Naive B cell (primary cell): Measurements from ENCODE around the gene TSEN2. TPM values are rescaled to one million over a fixed set of nuclear protein-coding genes. Genes with fewer than 3 reads are reported as not detected.
"Not testable (repeated sequence)": the region's sequence is repeated elsewhere in the genome, so short reads cannot be mapped to it uniquely, and the experiment has no call there.

Experiments
- ATAC-seq, 2 donors: fragments of 150-1000 bp; cut with Tn5 transposase; 2 replicates each; pipeline ENCODE4 v1.10.0; 2021; ENCODE audit warnings: low read depth in 2 of 2, mild to moderate bottlenecking in 2 of 2, moderate library complexity in 2 of 2
- DNase-seq: peaks from one replicate; pipeline ENCODE4 v3.0.0; 2022
- H3K27ac Mint-ChIP-seq, 6 donors: one replicate each; pipeline ENCODE4 v1.8.0; 2020 to 2022; ENCODE audit warnings: mild to moderate bottlenecking in 6 of 6, mixed read lengths in 6 of 6, moderate library complexity in 5 of 6, inconsistent platforms in 2 of 6
- H3K27me3 Mint-ChIP-seq, 3 donors: one replicate each; pipeline ENCODE4 v1.8.0; 2021 to 2022; ENCODE audit warnings: mixed read lengths in 3 of 3, mild to moderate bottlenecking in 1 of 3
- H3K36me3 Mint-ChIP-seq, 2 donors: one replicate each; pipeline ENCODE4 v1.8.0; 2020 to 2022; ENCODE audit warnings: mixed read lengths in 2 of 2, inconsistent platforms in 1 of 2, mild to moderate bottlenecking in 1 of 2
- H3K4me1 Mint-ChIP-seq, 3 donors: one replicate each; pipeline ENCODE4 v1.8.0; 2020 to 2022; ENCODE audit warnings: mixed read lengths in 3 of 3, inconsistent platforms in 1 of 3, mild to moderate bottlenecking in 1 of 3, moderate library complexity in 1 of 3
- H3K4me3 Mint-ChIP-seq, 8 donors: one replicate each; pipeline ENCODE4 v1.8.0; 2020 to 2022; ENCODE audit warnings: mild to moderate bottlenecking in 8 of 8, mixed read lengths in 8 of 8, moderate library complexity in 8 of 8, inconsistent platforms in 2 of 8
- H3K9me3 Mint-ChIP-seq, 7 donors: one replicate each; pipeline ENCODE4 v1.8.0; 2020 to 2022; ENCODE audit warnings: mixed read lengths in 7 of 7, mild to moderate bottlenecking in 5 of 7, inconsistent platforms in 2 of 7, moderate library complexity in 1 of 7
- polyA plus RNA-seq, 6 donors: library from polyadenylated mRNA; unstranded; fragments of 300-500 nt; fragmentation: Illumina TruSeq; gene quantifications; one replicate each; pipeline ENCODE4 v1.2.3, GENCODE V29; 2021; ENCODE audit warnings: low read depth in 6 of 6

TSEN2 gene
- polyA plus RNA-seq, 6 donors from 2014 or later = 6.6 to 16.1 (median 11.4) TPM

GRCh38 chr3:12541625-12542024, 57.3 kb downstream of the TSEN2 start:
- no peaks in the 10 kb centered on the region for H3K9me3 Mint-ChIP-seq
- ATAC-seq = no peak
- H3K27me3 Mint-ChIP-seq = no peaks in the 10 kb centered on the region
- H3K36me3 Mint-ChIP-seq = no peaks in the 10 kb centered on the region
- DNase-seq = no peak
- no peak overlapping the region for H3K4me3 Mint-ChIP-seq
- no peaks in the 10 kb centered on the region for H3K4me1 Mint-ChIP-seq
- H3K27ac Mint-ChIP-seq = peak overlapping the region in 1 of 6 donors; percentile 28

GRCh38 chr3:12543497-12543896, 59.2 kb downstream of the TSEN2 start:
- not testable (repeated sequence) for H3K27ac Mint-ChIP-seq, H3K4me3 Mint-ChIP-seq, DNase-seq, H3K9me3 Mint-ChIP-seq, H3K27me3 Mint-ChIP-seq, H3K36me3 Mint-ChIP-seq, H3K4me1 Mint-ChIP-seq, ATAC-seq

DNA sequence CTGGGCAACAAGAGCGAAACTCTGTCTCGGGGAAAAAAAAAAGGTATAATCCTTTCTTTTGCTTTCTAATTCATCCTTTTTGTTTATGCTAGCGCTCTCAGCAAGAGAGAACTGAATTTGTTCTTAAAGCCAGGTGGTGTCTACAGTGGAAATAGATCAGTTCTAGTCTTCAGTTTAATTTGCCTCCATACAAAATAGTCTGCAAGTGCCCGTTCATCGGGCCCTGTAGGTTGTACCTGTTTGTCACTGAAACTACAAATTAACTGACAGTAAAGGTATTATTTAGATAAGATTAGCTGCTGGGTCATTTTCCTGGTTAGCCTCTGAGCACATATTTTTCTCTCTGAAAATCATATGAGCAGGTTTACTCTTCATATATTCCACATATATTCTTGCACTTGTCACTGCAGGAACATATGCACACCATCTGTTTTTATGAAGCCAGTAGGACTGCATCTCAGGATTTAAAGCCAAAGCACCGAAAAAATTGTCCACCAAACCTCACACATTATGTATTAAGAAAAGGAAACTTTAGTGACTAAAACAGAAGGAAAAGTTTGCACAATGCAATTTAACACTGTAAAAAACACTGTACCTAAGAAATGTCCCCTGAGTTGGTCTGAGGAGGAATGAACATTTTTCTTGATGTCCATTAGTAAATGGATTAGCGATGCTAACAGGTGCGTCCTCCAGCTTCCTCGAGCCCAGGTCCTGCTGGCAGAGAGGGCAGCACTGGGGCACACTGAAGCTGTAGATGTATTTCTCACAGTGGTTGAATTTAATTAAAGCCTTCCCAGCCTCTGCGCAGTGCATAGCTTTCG, 60.6 kb downstream of the TSEN2 start:
- DNase-seq (no peak), ATAC-seq (no peak)
- H3K4me3 Mint-ChIP-seq = no peak overlapping the region
- peaks cover 0 to 1% (median 0%) of the 10 kb centered on the region in 3 donors for H3K27me3 Mint-ChIP-seq
- H3K36me3 Mint-ChIP-seq = no peaks in the 10 kb centered on the region
- no peaks in the 10 kb centered on the region for H3K9me3 Mint-ChIP-seq
- no peak overlapping the region for H3K27ac Mint-ChIP-seq
- no peaks in the 10 kb centered on the region for H3K4me1 Mint-ChIP-seq

GRCh38 chr3:12545473-12545791, 61.2 kb downstream of the TSEN2 start, which contains the start of gene MKRN2OS:
TSS of gene MKRN2OS (minus strand) at chr3:12545499. CDS start at chr3:12545464, 35 bp downstream.
- DNase-seq (no peak), ATAC-seq (no peak)
- H3K4me3 Mint-ChIP-seq = no peak within 1 kb of the TSS
- H3K27me3 Mint-ChIP-seq = peaks cover 0 to 7% (median 3%) of the 10 kb centered on the region in 3 donors
- no peaks in the 10 kb centered on the region for H3K4me1 Mint-ChIP-seq
- no peaks in the 10 kb centered on the region for H3K36me3 Mint-ChIP-seq
- H3K9me3 Mint-ChIP-seq = no peaks in the 10 kb centered on the region
- H3K27ac Mint-ChIP-seq = peak within 1 kb of the TSS in 1 of 6 donors; percentile 49

GRCh38 chr3:12549971-12550760, 65.9 kb downstream of the TSEN2 start:
- no peak for DNase-seq
- H3K27ac Mint-ChIP-seq = no peak overlapping the region
- H3K27me3 Mint-ChIP-seq = peaks cover 19 to 25% (median 22%) of the 10 kb centered on the region in 3 donors
- peaks cover 0 to 2% (median 0%) of the 10 kb centered on the region in 7 donors for H3K9me3 Mint-ChIP-seq
- ATAC-seq = no peak
- no peaks in the 10 kb centered on the region for H3K36me3 Mint-ChIP-seq
- no peak overlapping the region for H3K4me3 Mint-ChIP-seq
- peaks cover 4 to 11% (median 7%) of the 10 kb centered on the region in 3 donors for H3K4me1 Mint-ChIP-seq

DNA sequence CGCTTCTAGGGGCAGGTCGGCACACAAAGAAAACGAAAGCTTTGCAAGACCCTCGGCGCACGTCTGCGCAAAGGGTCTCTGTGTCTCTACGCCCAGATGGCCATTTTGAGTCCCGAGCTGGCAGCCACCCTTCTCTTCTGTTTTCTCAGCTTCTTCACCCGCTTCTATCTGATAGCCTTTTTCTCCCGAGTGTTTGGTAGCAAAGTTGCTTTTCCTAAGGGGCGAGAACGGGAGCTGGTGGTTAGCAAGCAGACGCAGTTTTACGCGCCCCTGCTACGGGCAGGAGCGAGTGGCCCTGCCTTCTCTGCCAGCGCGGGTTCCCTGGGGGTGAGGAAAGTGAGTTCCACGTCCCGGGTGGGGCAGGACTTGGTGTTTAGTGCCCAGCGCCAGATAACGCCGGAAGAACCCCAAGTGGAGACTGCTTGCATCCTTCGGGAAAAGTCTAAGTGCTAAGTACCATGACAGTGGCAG, 69.7 kb downstream of the TSEN2 start:
- Mint-ChIP-seq H3K4me1 (peaks cover 32 to 34% (median 34%) of the 10 kb centered on the region in 3 donors), H3K36me3 (no peaks in the 10 kb centered on the region), H3K4me3 (peak overlapping the region; percentile 80 to 99 (median 91)), H3K27me3 (peaks cover 19 to 25% (median 22%) of the 10 kb centered on the region in 3 donors), H3K27ac (peak overlapping the region in 2 of 6 donors; percentile 15 to 32), H3K9me3 (peaks cover 0 to 2% (median 0%) of the 10 kb centered on the region in 7 donors)
- DNase-seq (peak; percentile 7), ATAC-seq (no peak)

DNA sequence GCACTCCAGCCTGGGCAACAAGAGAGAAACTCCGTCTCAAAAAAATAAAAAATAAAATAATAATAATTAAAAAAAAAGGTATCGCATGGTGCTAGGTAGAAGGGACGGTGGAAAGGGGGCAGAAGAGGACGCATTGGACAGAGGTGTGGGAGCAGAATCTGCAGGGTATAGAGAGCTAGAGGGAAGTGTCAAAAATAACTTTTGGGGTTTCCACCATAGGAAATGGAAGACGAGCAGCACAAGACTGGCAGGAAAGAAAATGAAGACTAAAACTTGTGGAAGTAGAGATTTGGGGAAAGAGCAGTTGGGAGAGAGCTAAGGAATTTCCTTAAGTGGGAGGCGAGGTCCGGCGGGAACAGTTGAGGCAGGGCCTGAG, 72.0 kb downstream of the TSEN2 start:
- H3K27me3 Mint-ChIP-seq = peaks cover 9 to 22% (median 21%) of the 10 kb centered on the region in 3 donors
- DNase-seq (peak; percentile 5), ATAC-seq (no peak)
- peak overlapping the region; percentile 93 to 99 (median 96) for H3K4me3 Mint-ChIP-seq
- H3K27ac Mint-ChIP-seq = peak overlapping the region; percentile 87 to 95 (median 92)
- H3K4me1 Mint-ChIP-seq = peaks cover 52 to 57% (median 55%) of the 10 kb centered on the region in 3 donors
- no peaks in the 10 kb centered on the region for H3K36me3 Mint-ChIP-seq
- H3K9me3 Mint-ChIP-seq = peaks cover 0 to 2% (median 0%) of the 10 kb centered on the region in 7 donors

- Mint-ChIP-seq H3K27ac (peak within 1 kb of the TSS; percentile 88 to 96 (median 94)), H3K4me1 (peaks cover 52 to 63% (median 59%) of the 10 kb centered on the region in 3 donors), H3K27me3 (peaks cover 9 to 22% (median 21%) of the 10 kb centered on the region in 3 donors), H3K4me3 (peak within 1 kb of the TSS; percentile 93 to 99 (median 96)), H3K9me3 (peaks cover 0 to 2% (median 0%) of the 10 kb centered on the region in 7 donors), H3K36me3 (no peaks in the 10 kb centered on the region)
- DNase-seq = peak; percentile 82
- ATAC-seq = peak; percentile 95 to 97
These were observed 72.6 kb downstream of the TSEN2 start, which contains the start of gene MKRN2 for GRCh38 chr3:12556690-12557472. TSS of gene MKRN2 (plus strand) at chr3:12557087. CDS start at chr3:12557151, 64 bp downstream.

DNA sequence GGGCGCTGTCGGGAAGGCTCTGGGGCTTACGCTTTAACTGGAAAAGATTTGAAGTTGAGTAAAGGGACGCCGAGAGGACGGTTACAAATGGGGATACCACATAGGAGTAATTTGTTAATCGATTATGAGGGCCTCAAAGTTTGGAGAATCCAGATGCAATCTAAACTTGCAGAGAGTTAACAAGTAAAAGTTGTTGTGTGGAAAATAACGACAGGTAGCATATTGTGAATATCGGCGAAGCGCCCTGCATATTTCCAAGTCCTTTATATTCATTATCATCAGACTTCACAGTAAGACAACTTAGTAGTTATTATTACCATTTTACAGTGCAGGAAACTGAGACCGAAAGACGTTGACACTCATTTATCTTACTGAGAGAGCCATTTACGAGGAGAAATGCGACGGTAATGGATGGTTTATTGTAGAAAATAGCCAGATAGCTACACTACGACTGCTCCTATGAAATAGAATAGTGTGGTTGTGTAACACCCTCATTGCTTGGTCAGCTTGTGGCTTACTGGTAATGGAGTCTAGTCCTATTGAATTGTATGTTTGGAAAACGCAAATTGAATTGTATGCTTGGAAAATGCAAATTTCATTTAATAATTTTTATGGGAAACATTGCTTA, 73.3 kb downstream of the TSEN2 start:
- Mint-ChIP-seq H3K36me3 (no peaks in the 10 kb centered on the region), H3K27ac (peak overlapping the region; percentile 53 to 96 (median 90)), H3K9me3 (peaks cover 0 to 2% (median 0%) of the 10 kb centered on the region in 7 donors), H3K4me3 (peak overlapping the region; percentile 93 to 99 (median 96)), H3K27me3 (peaks cover 9 to 22% (median 21%) of the 10 kb centered on the region in 3 donors), H3K4me1 (peaks cover 55 to 70% (median 61%) of the 10 kb centered on the region in 3 donors)
- ATAC-seq = no peak
- no peak for DNase-seq

- ATAC-seq = no peak
- H3K27ac Mint-ChIP-seq = peak overlapping the region in 1 of 6 donors; percentile 91
- DNase-seq = no peak
- no peaks in the 10 kb centered on the region for H3K36me3 Mint-ChIP-seq
- H3K9me3 Mint-ChIP-seq = peaks cover 0 to 2% (median 0%) of the 10 kb centered on the region in 7 donors
- peaks cover 52 to 68% (median 59%) of the 10 kb centered on the region in 3 donors for H3K4me1 Mint-ChIP-seq
- H3K4me3 Mint-ChIP-seq = peak overlapping the region in 6 of 8 donors; percentile 12 to 99 (median 94)
- peaks cover 2 to 13% (median 12%) of the 10 kb centered on the region in 3 donors for H3K27me3 Mint-ChIP-seq
These were observed 74.4 kb downstream of the TSEN2 start for GRCh38 chr3:12558706-12559105.

- Mint-ChIP-seq H3K4me1 (peaks cover 54 to 64% (median 57%) of the 10 kb centered on the region in 3 donors), H3K27me3 (peaks cover 0 to 6% (median 4%) of the 10 kb centered on the region in 3 donors), H3K36me3 (no peaks in the 10 kb centered on the region), H3K9me3 (peaks cover 0 to 2% (median 0%) of the 10 kb centered on the region in 7 donors), H3K27ac (no peak overlapping the region), H3K4me3 (peak overlapping the region in 4 of 8 donors; percentile 16 to 99 (median 51))
- ATAC-seq = no peak
- no peak for DNase-seq
These were observed 75.2 kb downstream of the TSEN2 start for GRCh38 chr3:12559520-12559919.

- Mint-ChIP-seq H3K4me3 (peak overlapping the region in 1 of 8 donors; percentile 59), H3K9me3 (peaks cover 0 to 5% (median 4%) of the 10 kb centered on the region in 7 donors), H3K27me3 (no peaks in the 10 kb centered on the region), H3K27ac (peak overlapping the region in 4 of 6 donors; percentile 17 to 65 (median 32)), H3K4me1 (peaks cover 52 to 63% (median 61%) of the 10 kb centered on the region in 3 donors), H3K36me3 (peaks cover 0 to 6% of the 10 kb centered on the region in 2 donors)
- ATAC-seq (no peak), DNase-seq (no peak)
These were observed 76.4 kb downstream of the TSEN2 start for GRCh38 chr3:12560505-12561190.
